GM23338 (cell line): ENCODE measurements around the gene FARP1. TPM values are rescaled to one million over a fixed set of nuclear protein-coding genes. Genes with fewer than 3 reads are reported as not detected.

ENCODE experiments used
- ATAC-seq: fragments of 200-7000 bp; cut with Tn5 transposase; 3 replicates; pipeline ENCODE4 v1.9.1; 2020
- DNase-seq: peaks from one replicate; pipeline ENCODE4 v3.0.0-alpha.2; 2015; ENCODE audit warnings: low spot score
- H2AFZ ChIP-seq: fragments of 200-600 bp; sonication (generic); 2 replicates; pipeline ENCODE4 v1.8.0; 2016; ENCODE audit warnings: antibody characterized with exemption, mild to moderate bottlenecking, moderate library complexity
- H3F3A ChIP-seq: fragments of 200-600 bp; sonication (generic); replicated peaks from 2 replicates; pipeline ENCODE4 v1.8.0; 2017; ENCODE audit warnings: antibody characterized with exemption, mixed run types, low read depth
- H3K27ac ChIP-seq: fragments of 200-600 bp; sonication (generic); 2 replicates; pipeline ENCODE4 v1.6.1; 2016; ENCODE audit warnings: low read depth
- H3K27me3 ChIP-seq: fragments of 200-600 bp; sonication (generic); 2 replicates; pipeline ENCODE4 v1.8.0; 2016; ENCODE audit warnings: mild to moderate bottlenecking, mixed run types, moderate library complexity; ENCODE audit not compliant: insufficient read depth
- H3K36me3 ChIP-seq: fragments of 200-600 bp; sonication (generic); 2 replicates; pipeline ENCODE4 v1.8.0; 2016; ENCODE audit warnings: mild to moderate bottlenecking; ENCODE audit not compliant: insufficient read depth
- H3K4me1 ChIP-seq: fragments of 200-600 bp; sonication (generic); 2 replicates; pipeline ENCODE4 v1.8.0; 2016; ENCODE audit warnings: mild to moderate bottlenecking, moderate library complexity; ENCODE audit not compliant: insufficient read depth
- H3K4me2 ChIP-seq: fragments of 200-600 bp; sonication (generic); 2 replicates; pipeline ENCODE4 v1.7.1; 2017; ENCODE audit warnings: mixed run types
- H3K4me3 ChIP-seq: fragments of 200-600 bp; sonication (generic); 2 replicates; pipeline ENCODE4 v1.6.1; 2016; ENCODE audit warnings: mixed run types
- H3K79me2 ChIP-seq: fragments of 200-600 bp; sonication (generic); replicated peaks from 2 replicates; pipeline ENCODE4 v1.8.0; 2017; ENCODE audit warnings: mild to moderate bottlenecking; ENCODE audit not compliant: insufficient read depth
- H3K9me2 ChIP-seq: fragments of 200-600 bp; sonication (generic); 2 replicates; pipeline ENCODE4 v1.8.0; 2017; ENCODE audit not compliant: insufficient read depth
- H4K20me1 ChIP-seq: fragments of 200-600 bp; sonication (generic); replicated peaks from 2 replicates; pipeline ENCODE4 v1.8.0; 2017; ENCODE audit warnings: mild to moderate bottlenecking; ENCODE audit not compliant: insufficient read depth
- H3K27ac Mint-ChIP-seq: 2 replicates; pipeline ENCODE4 v1.8.0; 2020; ENCODE audit warnings: inconsistent platforms, mild to moderate bottlenecking, moderate library complexity, mixed read lengths
- H3K27me3 Mint-ChIP-seq: 3 replicates; pipeline ENCODE4 v1.8.0; 2022; ENCODE audit warnings: low read depth, mild to moderate bottlenecking, moderate library complexity, mixed read lengths, inconsistent platforms; ENCODE audit not compliant: insufficient read depth, poor library complexity
- H3K36me3 Mint-ChIP-seq: 3 replicates; pipeline ENCODE4 v1.8.0; 2021; ENCODE audit warnings: low read depth, mild to moderate bottlenecking, inconsistent platforms, moderate library complexity, mixed read lengths
- H3K4me1 Mint-ChIP-seq: 3 replicates; pipeline ENCODE4 v1.8.0; 2020; ENCODE audit warnings: mild to moderate bottlenecking, inconsistent platforms, mixed read lengths
- H3K4me3 Mint-ChIP-seq: 3 replicates; pipeline ENCODE4 v1.8.0; 2021; ENCODE audit warnings: moderate library complexity, mild to moderate bottlenecking, inconsistent platforms, mixed read lengths
- H3K9me3 Mint-ChIP-seq: 3 replicates; pipeline ENCODE4 v1.8.0; 2020; ENCODE audit warnings: moderate library complexity, mild to moderate bottlenecking, inconsistent platforms, mixed read lengths
- CREB1 ChIP-seq: fragments of 250-450 bp; sonication (Bioruptor Pico); IDR thresholded peaks from 2 replicates; pipeline ENCODE4 v1.5.0; 2020; ENCODE audit warnings: low read depth, mild to moderate bottlenecking, moderate library complexity
- NANOG ChIP-seq: IDR thresholded peaks from 2 replicates; pipeline ENCODE4 v1.6.1; 2016; ENCODE audit warnings: antibody characterized with exemption, borderline replicate concordance
- POLR2AphosphoS5 ChIP-seq: IDR thresholded peaks from 2 replicates; pipeline ENCODE4 v1.6.1; 2016; ENCODE audit warnings: antibody characterized with exemption, low read depth
- STAT1 ChIP-seq: IDR thresholded peaks from one replicate; pipeline ENCODE4 v1.6.1; 2016; ENCODE audit warnings: antibody characterized with exemption; ENCODE audit not compliant: unreplicated experiment
- ZNF114 ChIP-seq: fragments of 250-450 bp; sonication (Bioruptor Pico); IDR thresholded peaks from 2 replicates; pipeline ENCODE4 v1.5.0; 2020; ENCODE audit warnings: mild to moderate bottlenecking, moderate library complexity
- ZNF331 ChIP-seq: fragments of 250-450 bp; sonication (Bioruptor Pico); IDR thresholded peaks from 2 replicates; pipeline ENCODE4 v1.5.0; 2020; ENCODE audit warnings: low read depth, mild to moderate bottlenecking, moderate library complexity
- ZNF462 ChIP-seq: fragments of 250-450 bp; sonication (Bioruptor Pico); IDR thresholded peaks from 2 replicates; pipeline ENCODE4 v1.5.0; 2020; ENCODE audit warnings: mild to moderate bottlenecking, moderate library complexity
- polyA plus RNA-seq: library from polyadenylated mRNA; unstranded; fragments of >200 nt; fragmentation: Nextera tagmentation; extraction: Ambion mirVana; gene quantifications from 2 replicates; pipeline ENCODE4 v1.2.1, GENCODE V29; 2016
- total RNA-seq: library from RNA; depleted of rRNA; stranded (reverse); fragments of >200 nt; shearing (Covaris generic); gene quantifications from 2 replicates; pipeline ENCODE4 v1.2.3, GENCODE V29; 2014
- TF ChIP-seq, protein P1 (sequence below), 2 experiments: fragments of 200-600 bp in 1 of 2; sonication (generic) in 1 of 2; conservative IDR thresholded peaks; 2 replicates each; pipeline versions ENCODE4 v1.5.1 to v1.6.1; 2016 to 2017; ENCODE audit warnings: antibody characterized with exemption in 2 of 2, low read depth in 2 of 2, mild to moderate bottlenecking in 2 of 2, moderate library complexity in 1 of 2

The FARP1 gene
- total and polyA plus RNA-seq, 2 experiments from 2014 or later: 53.6 to 82.5 TPM

- no peak for TF ChIP-seq ZNF462 (CRISPR knock-in tag)
These were observed 242.7 kb downstream of the FARP1 start (continued) for GRCh38 chr13:98385606-98386005.

DNA sequence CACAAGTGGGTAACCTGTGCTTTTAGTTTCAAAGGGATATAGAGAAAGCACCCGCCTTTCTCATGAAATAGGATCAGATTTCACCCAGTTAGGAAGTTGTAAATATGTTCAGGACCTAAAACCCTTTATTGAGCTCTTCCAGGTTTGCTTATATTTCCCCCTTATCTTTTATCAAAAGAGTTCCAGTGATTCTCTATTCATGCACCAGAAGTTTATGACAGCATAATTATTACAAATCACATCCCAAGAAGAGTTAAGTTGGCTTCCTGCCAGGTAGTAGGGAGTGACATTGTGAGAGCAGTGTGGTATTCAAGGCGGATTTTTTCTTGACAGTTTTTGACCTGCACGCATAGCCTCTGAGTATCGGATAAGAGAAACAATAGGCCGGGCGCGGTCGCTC, 243.7 kb downstream of the FARP1 start:
- H3K79me2 ChIP-seq: no peaks in the 10 kb centered on the region
- Mint-ChIP-seq H3K4me3 (no peak overlapping the region), H3K9me3 (no peaks in the 10 kb centered on the region), H3K27ac (no peak overlapping the region), H3K36me3 (peaks cover 32% of the 10 kb centered on the region), H3K27me3 (no peaks in the 10 kb centered on the region), H3K4me1 (no peaks in the 10 kb centered on the region)
- H3K36me3 ChIP-seq: no peaks in the 10 kb centered on the region
- H3K4me3 ChIP-seq: no peak overlapping the region
- H3K4me2 ChIP-seq: no peak overlapping the region
- no peaks in the 10 kb centered on the region for H3K4me1 ChIP-seq
- H3K9me2 ChIP-seq: no peaks in the 10 kb centered on the region
- no peak overlapping the region for H3K27ac ChIP-seq
- H2AFZ ChIP-seq: no peak overlapping the region
- no peaks in the 10 kb centered on the region for H4K20me1 ChIP-seq
- ATAC-seq (no peak), DNase-seq (no peak)
- H3F3A ChIP-seq: no peaks in the 10 kb centered on the region
- H3K27me3 ChIP-seq: no peaks in the 10 kb centered on the region
- TF ChIP-seq ZNF331 (CRISPR knock-in tag): no peak
- TF ChIP-seq, protein P1, sequence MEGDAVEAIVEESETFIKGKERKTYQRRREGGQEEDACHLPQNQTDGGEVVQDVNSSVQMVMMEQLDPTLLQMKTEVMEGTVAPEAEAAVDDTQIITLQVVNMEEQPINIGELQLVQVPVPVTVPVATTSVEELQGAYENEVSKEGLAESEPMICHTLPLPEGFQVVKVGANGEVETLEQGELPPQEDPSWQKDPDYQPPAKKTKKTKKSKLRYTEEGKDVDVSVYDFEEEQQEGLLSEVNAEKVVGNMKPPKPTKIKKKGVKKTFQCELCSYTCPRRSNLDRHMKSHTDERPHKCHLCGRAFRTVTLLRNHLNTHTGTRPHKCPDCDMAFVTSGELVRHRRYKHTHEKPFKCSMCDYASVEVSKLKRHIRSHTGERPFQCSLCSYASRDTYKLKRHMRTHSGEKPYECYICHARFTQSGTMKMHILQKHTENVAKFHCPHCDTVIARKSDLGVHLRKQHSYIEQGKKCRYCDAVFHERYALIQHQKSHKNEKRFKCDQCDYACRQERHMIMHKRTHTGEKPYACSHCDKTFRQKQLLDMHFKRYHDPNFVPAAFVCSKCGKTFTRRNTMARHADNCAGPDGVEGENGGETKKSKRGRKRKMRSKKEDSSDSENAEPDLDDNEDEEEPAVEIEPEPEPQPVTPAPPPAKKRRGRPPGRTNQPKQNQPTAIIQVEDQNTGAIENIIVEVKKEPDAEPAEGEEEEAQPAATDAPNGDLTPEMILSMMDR (conservative IDR thresholded peaks at IDR 0.05; ENCODE audit: low read depth in 2 of 2): no peak
- TF ChIP-seq ZNF114 (CRISPR knock-in tag): no peak
- TF ChIP-seq STAT1: no peak
- no peak for TF ChIP-seq POLR2AphosphoS5
- no peak for TF ChIP-seq NANOG
- TF ChIP-seq ZNF462 (CRISPR knock-in tag): no peak
- no peak for TF ChIP-seq CREB1 (CRISPR knock-in tag)
